Ascending aorta (tissue), 2 donors: ENCODE data around the gene PRKCA. TPM values are rescaled to one million over a fixed set of nuclear protein-coding genes. Genes with fewer than 3 reads are reported as not detected.

Source experiments
- DNase-seq, 2 donors: peaks; one replicate each; pipeline ENCODE4 v3.0.0-alpha.2; 2019; ENCODE audit warnings: low spot score in 2 of 2
- H3K27ac ChIP-seq, 2 donors: fragments of 200-600 bp; sonication (generic); one replicate each; pipeline ENCODE4 v1.5.1; 2016 to 2017; ENCODE audit warnings: mild to moderate bottlenecking in 1 of 2
- H3K27me3 ChIP-seq: fragments of 200-600 bp; sonication (generic); one replicate; pipeline ENCODE4 v1.5.1; 2017
- H3K36me3 ChIP-seq, 2 donors: fragments of 200-600 bp; sonication (generic); one replicate each; pipeline ENCODE4 v1.5.1; 2016
- H3K4me1 ChIP-seq, 2 donors: fragments of 200-600 bp; sonication (generic); one replicate each; pipeline ENCODE4 v1.5.1; 2016 to 2017; ENCODE audit warnings: mild to moderate bottlenecking in 1 of 2
- H3K4me3 ChIP-seq, 2 donors: fragments of 200-600 bp; sonication (generic); one replicate each; pipeline ENCODE4 v1.5.1; 2016 to 2017; ENCODE audit warnings: mild to moderate bottlenecking in 1 of 2
- H3K9me3 ChIP-seq, 2 donors: fragments of 200-600 bp; sonication (generic); one replicate each; pipeline ENCODE4 v1.5.1; 2016
- intact Hi-C: fragments of 100-400 bp; cut with DNase I; formaldehyde crosslinking; loops from one replicate; pipeline ENCODE4 v1.15.1; 2023
- total RNA-seq: library from RNA; depleted of rRNA; stranded (reverse); fragments of >200 nt; gene quantifications from one replicate; pipeline ENCODE4 v1.1.0, GENCODE V29; 2016
- TF ChIP-seq, protein P1 (sequence below), 3 experiments: fragments of 200-600 bp in 2 of 3; fragments of 450-650 bp in 1 of 3; sonication (generic) in 2 of 3; IDR thresholded peaks; one replicate each; pipeline ENCODE4 v1.5.1; 2016 to 2019; ENCODE audit warnings: antibody characterized with exemption in 3 of 3, mild to moderate bottlenecking in 1 of 3, moderate library complexity in 1 of 3

The PRKCA gene
- total RNA-seq, 1 donor from 2014 or later, result 3.2 TPM

DNA sequence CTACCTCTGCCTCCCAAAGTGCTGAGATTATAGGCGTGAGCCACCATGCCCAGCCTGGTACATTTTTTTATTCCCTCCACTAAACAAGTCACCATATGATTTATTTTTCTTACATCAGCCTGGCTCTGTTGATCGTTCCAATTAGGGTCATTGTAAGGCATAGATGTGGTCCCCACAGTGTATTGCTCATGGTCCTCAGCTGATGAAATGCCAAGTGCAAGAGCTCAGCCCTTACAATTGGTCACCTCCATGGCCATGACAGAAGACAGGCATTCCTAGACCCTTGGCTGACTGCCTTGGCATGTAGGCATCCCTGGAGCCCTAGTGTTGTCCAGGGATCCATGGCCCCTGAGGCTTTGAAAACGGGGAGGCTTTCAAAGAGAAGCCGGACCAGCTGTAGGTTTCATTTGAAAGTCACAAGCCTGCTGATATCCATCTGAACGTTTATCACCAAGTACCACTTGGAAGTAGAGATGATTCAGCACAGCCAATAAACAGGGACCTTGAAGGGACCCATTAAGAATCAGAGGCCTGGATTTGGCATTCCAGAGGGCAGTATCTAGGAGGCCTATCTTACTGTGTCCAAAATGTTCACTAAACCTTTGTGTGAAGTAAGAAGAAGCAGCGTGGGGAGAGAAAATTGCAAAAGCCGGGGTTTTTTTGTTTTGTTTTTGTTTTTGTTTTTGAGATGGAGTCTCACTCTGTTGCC is 20.6 kb upstream of the PRKCA start:
- no peak overlapping the region for H3K27ac ChIP-seq
- intact Hi-C loops, result no loop called here
- TF ChIP-seq, protein P1, sequence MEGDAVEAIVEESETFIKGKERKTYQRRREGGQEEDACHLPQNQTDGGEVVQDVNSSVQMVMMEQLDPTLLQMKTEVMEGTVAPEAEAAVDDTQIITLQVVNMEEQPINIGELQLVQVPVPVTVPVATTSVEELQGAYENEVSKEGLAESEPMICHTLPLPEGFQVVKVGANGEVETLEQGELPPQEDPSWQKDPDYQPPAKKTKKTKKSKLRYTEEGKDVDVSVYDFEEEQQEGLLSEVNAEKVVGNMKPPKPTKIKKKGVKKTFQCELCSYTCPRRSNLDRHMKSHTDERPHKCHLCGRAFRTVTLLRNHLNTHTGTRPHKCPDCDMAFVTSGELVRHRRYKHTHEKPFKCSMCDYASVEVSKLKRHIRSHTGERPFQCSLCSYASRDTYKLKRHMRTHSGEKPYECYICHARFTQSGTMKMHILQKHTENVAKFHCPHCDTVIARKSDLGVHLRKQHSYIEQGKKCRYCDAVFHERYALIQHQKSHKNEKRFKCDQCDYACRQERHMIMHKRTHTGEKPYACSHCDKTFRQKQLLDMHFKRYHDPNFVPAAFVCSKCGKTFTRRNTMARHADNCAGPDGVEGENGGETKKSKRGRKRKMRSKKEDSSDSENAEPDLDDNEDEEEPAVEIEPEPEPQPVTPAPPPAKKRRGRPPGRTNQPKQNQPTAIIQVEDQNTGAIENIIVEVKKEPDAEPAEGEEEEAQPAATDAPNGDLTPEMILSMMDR (IDR thresholded peaks at IDR 0.05), result no peak
- H3K4me3 ChIP-seq, result no peak overlapping the region
- no peaks in the 10 kb centered on the region for H3K27me3 ChIP-seq
- H3K9me3 ChIP-seq, result no peaks in the 10 kb centered on the region
- H3K36me3 ChIP-seq, result no peaks in the 10 kb centered on the region
- no peaks in the 10 kb centered on the region for H3K4me1 ChIP-seq
- no peak for DNase-seq

DNA sequence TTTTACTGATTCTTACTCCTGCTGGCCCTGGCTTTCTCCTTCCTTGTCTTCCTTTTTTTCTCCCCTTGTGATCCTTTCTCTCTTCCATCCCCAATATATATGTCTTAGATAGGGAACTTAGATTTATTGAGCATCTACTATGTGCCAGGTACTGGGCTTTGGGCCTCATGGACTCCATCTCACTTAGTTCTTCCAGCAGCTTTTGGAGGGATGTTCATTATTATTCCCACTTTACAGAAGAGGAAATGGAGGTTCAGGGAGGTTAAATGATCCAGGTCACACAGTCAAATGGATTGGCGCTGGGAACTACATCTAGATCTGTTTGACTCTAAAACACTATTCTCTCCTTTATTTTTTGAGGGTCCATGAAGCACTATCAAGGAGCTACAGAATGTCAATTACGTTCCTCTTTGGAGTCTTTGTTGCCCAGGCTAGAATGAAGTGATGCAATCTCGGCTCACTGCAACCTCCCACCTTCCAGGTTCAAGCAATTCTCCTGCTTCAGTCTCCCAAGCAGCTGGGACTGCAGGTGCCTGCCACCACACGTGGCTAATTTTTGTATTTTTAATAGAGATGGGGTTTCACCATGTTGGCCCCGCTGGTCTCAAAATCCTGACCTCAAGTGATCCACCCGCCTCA is 19.0 kb upstream of the PRKCA start:
- Histone ChIP-seq H3K36me3 (no peaks in the 10 kb centered on the region), H3K4me3 (no peak overlapping the region), H3K27ac (no peak overlapping the region), H3K9me3 (no peaks in the 10 kb centered on the region), H3K4me1 (no peaks in the 10 kb centered on the region), H3K27me3 (no peaks in the 10 kb centered on the region)
- intact Hi-C loops, result no loop called here
- TF ChIP-seq, protein P1 (IDR thresholded peaks at IDR 0.05), result no peak
- DNase-seq, result no peak

DNA sequence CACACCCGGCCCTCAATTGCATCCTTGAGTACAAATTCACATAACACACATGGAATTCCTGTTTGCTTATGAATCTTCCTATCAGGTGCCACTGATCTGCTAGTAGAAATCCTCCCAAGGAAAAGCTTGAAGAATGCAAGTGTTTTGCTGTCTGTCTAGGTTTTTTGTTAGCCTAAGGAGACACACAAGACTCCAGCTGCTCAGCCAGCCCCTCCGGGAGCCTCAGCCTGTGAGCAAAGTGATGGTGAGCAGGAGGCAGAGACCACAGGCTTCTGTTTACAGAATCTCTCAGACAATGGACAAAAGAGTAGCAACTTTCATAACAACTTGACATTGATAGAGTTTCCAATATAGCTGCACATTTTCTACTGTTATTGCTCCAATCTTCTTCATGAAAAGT is 18.4 kb upstream of the PRKCA start:
- Histone ChIP-seq H3K4me3 (no peak overlapping the region), H3K4me1 (no peaks in the 10 kb centered on the region), H3K9me3 (no peaks in the 10 kb centered on the region), H3K27ac (no peak overlapping the region), H3K27me3 (no peaks in the 10 kb centered on the region), H3K36me3 (no peaks in the 10 kb centered on the region)
- intact Hi-C loops, result no loop called here
- no peak for DNase-seq
- TF ChIP-seq, protein P1 (IDR thresholded peaks at IDR 0.05), result no peak

DNA sequence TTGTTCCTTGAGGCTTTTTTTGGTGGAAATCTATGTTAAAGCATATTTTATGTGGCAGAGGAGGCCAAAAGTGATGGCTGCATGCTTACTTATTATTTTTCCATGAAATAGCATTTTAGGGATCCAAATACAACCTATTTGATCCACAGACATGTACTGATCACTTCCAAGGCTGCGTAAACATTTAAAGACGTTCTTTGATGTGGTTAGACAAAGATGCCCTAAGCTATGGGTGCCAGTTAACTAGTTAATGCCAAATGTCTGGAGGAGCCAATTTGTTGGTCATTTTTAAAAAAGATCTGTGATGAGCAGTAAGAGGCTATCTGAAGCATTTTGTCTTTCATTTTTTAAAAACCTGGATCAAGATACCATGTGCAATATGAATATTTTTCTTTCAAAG is 17.3 kb upstream of the PRKCA start:
- Histone ChIP-seq H3K27ac (no peak overlapping the region), H3K9me3 (no peaks in the 10 kb centered on the region), H3K4me3 (no peak overlapping the region), H3K4me1 (no peaks in the 10 kb centered on the region), H3K27me3 (no peaks in the 10 kb centered on the region), H3K36me3 (no peaks in the 10 kb centered on the region)
- intact Hi-C loops, result no loop called here
- no peak for DNase-seq
- TF ChIP-seq, protein P1 (IDR thresholded peaks at IDR 0.05), result no peak

DNA sequence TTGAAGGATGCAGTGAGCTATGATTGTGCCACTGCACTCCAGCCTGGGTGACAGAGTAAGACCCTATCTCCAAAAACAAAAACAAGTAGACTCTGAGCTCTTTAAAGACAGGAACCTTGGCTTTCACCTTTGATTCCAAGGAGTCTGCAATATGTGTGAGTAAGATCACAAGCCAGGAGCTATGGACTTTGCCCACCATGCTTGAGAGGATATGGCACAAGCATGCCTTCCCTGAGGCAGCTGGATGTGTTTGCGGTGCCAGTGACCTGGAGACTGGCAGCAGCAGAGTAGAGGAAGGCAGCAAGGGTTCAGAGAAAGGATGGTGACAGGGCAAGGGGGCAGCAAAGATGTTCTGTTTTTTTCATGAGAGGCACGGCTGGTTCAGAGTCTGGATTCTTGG is 14.5 kb upstream of the PRKCA start:
- Histone ChIP-seq H3K27me3 (no peaks in the 10 kb centered on the region), H3K4me1 (no peaks in the 10 kb centered on the region), H3K27ac (no peak overlapping the region), H3K36me3 (no peaks in the 10 kb centered on the region), H3K4me3 (no peak overlapping the region), H3K9me3 (no peaks in the 10 kb centered on the region)
- intact Hi-C loops, result no loop called here
- TF ChIP-seq, protein P1 (IDR thresholded peaks at IDR 0.05), result no peak
- no peak for DNase-seq
